Measurements from ENCODE around the gene SCUBE1. TPM values are rescaled to one million over a fixed set of nuclear protein-coding genes. Genes with fewer than 3 reads are reported as not detected.

Gene SCUBE1
- total and polyA plus RNA-seq, 3 experiments from 2014 or later, result 0.07 to 0.33 TPM; not detected in 1

- DNase-seq, result no peak
- H3K4me3 ChIP-seq (ENCODE audit: low read length), result no peak overlapping the region
- H3K27ac Mint-ChIP-seq, result no peak overlapping the region
- POLR2A ChIA-PET, result no interaction called here
- H3K4me1 Mint-ChIP-seq, result peaks cover 4 to 5% (median 5%) of the 10 kb centered on the region in 3 donors
- H3K27ac ChIP-seq (ENCODE audit: low read depth, low read length), result no peak overlapping the region
- no peaks in the 10 kb centered on the region for H3K9me3 ChIP-seq (ENCODE audit: low read length)
- no peaks in the 10 kb centered on the region for H3K27me3 ChIP-seq (ENCODE audit: insufficient read depth, low read length, poor library complexity, severe bottlenecking)
- peaks cover 4% of the 10 kb centered on the region for H3K4me1 ChIP-seq (ENCODE audit: insufficient read depth, low read length)
- peaks cover 1 to 11% of the 10 kb centered on the region in 2 donors for H3K27me3 Mint-ChIP-seq
- H3K36me3 Mint-ChIP-seq, result no peaks in the 10 kb centered on the region
- no peaks in the 10 kb centered on the region for H3K36me3 ChIP-seq (ENCODE audit: insufficient read depth, low read length)
- H3K4me3 Mint-ChIP-seq, result no peak overlapping the region
- CTCF ChIA-PET, result no interaction called here
- no peaks in the 10 kb centered on the region for H3K9me3 Mint-ChIP-seq
Observed at GRCh38 chr22:43235445-43236409, 107.4 kb downstream of the SCUBE1 start.

- Histone ChIP-seq H3K36me3 (ENCODE audit: insufficient read depth, low read length) (no peaks in the 10 kb centered on the region), H3K27ac (ENCODE audit: low read depth, low read length) (no peak overlapping the region), H3K4me1 (ENCODE audit: insufficient read depth, low read length) (peaks cover 4% of the 10 kb centered on the region), H3K27me3 (ENCODE audit: insufficient read depth, low read length, poor library complexity, severe bottlenecking) (no peaks in the 10 kb centered on the region), H3K4me3 (ENCODE audit: low read length) (no peak overlapping the region), H3K9me3 (ENCODE audit: low read length) (no peaks in the 10 kb centered on the region)
- Mint-ChIP-seq H3K27ac (peak overlapping the region in 1 of 8 donors; percentile 9), H3K27me3 (peaks cover 2 to 8% of the 10 kb centered on the region in 2 donors), H3K4me3 (no peak overlapping the region), H3K4me1 (peaks cover 4 to 5% (median 5%) of the 10 kb centered on the region in 3 donors), H3K36me3 (no peaks in the 10 kb centered on the region), H3K9me3 (no peaks in the 10 kb centered on the region)
- CTCF ChIA-PET, result interaction anchor here (6.8 kb wide), 1 partner anchor 112 kb away, joined by 90 read pairs; no protein-coding TSS in a partner anchor
- DNase-seq, result no peak
- POLR2A ChIA-PET, result no interaction called here
Observed at GRCh38 chr22:43234264-43234988, 108.7 kb downstream of the SCUBE1 start.

GRCh38 chr22:43233529-43233928 lies 109.6 kb downstream of the SCUBE1 start:
- Mint-ChIP-seq H3K27ac (no peak overlapping the region), H3K36me3 (no peaks in the 10 kb centered on the region), H3K4me1 (peaks cover 4 to 5% (median 5%) of the 10 kb centered on the region in 3 donors), H3K27me3 (peaks cover 3 to 8% of the 10 kb centered on the region in 2 donors), H3K4me3 (no peak overlapping the region), H3K9me3 (no peaks in the 10 kb centered on the region)
- no peak for DNase-seq
- ChIA-PET CTCF (interaction anchor here (6.8 kb wide), 1 partner anchor 113 kb away, joined by 90 read pairs; no protein-coding TSS in a partner anchor), POLR2A (no interaction called here)
- Histone ChIP-seq H3K27me3 (ENCODE audit: insufficient read depth, low read length, poor library complexity, severe bottlenecking) (no peaks in the 10 kb centered on the region), H3K36me3 (ENCODE audit: insufficient read depth, low read length) (no peaks in the 10 kb centered on the region), H3K4me3 (ENCODE audit: low read length) (no peak overlapping the region), H3K27ac (ENCODE audit: low read depth, low read length) (no peak overlapping the region), H3K4me1 (ENCODE audit: insufficient read depth, low read length) (peaks cover 4% of the 10 kb centered on the region), H3K9me3 (ENCODE audit: low read length) (no peaks in the 10 kb centered on the region)

- ChIA-PET POLR2A (no interaction called here), CTCF (interaction anchor here (1.2 to 6.8 kb wide), 10 partner anchors 18 to 153 kb away, joined by 3 to 90 read pairs (median 4); no protein-coding TSS in a partner anchor)
- Histone ChIP-seq H3K9me3 (ENCODE audit: low read length) (no peaks in the 10 kb centered on the region), H3K27me3 (ENCODE audit: insufficient read depth, low read length, poor library complexity, severe bottlenecking) (no peaks in the 10 kb centered on the region), H3K4me1 (ENCODE audit: insufficient read depth, low read length) (peaks cover 4% of the 10 kb centered on the region), H3K27ac (ENCODE audit: low read depth, low read length) (no peak overlapping the region), H3K4me3 (ENCODE audit: low read length) (no peak overlapping the region), H3K36me3 (ENCODE audit: insufficient read depth, low read length) (no peaks in the 10 kb centered on the region)
- Mint-ChIP-seq H3K4me3 (no peak overlapping the region), H3K36me3 (no peaks in the 10 kb centered on the region), H3K27me3 (peaks cover 3 to 11% of the 10 kb centered on the region in 2 donors), H3K4me1 (peaks cover 4 to 5% (median 5%) of the 10 kb centered on the region in 3 donors), H3K27ac (peak overlapping the region in 1 of 8 donors; percentile 40), H3K9me3 (no peaks in the 10 kb centered on the region)
- no peak for DNase-seq
Observed at GRCh38 chr22:43232445-43232844, 110.7 kb downstream of the SCUBE1 start.

GRCh38 chr22:43231724-43232034 lies 111.5 kb downstream of the SCUBE1 start:
- Mint-ChIP-seq H3K27ac (no peak overlapping the region), H3K36me3 (no peaks in the 10 kb centered on the region), H3K4me3 (no peak overlapping the region), H3K27me3 (peaks cover 3 to 10% of the 10 kb centered on the region in 2 donors), H3K4me1 (peaks cover 4 to 5% (median 5%) of the 10 kb centered on the region in 3 donors), H3K9me3 (no peaks in the 10 kb centered on the region)
- Histone ChIP-seq H3K36me3 (ENCODE audit: insufficient read depth, low read length) (no peaks in the 10 kb centered on the region), H3K27me3 (ENCODE audit: insufficient read depth, low read length, poor library complexity, severe bottlenecking) (no peaks in the 10 kb centered on the region), H3K4me1 (ENCODE audit: insufficient read depth, low read length) (peaks cover 4% of the 10 kb centered on the region), H3K4me3 (ENCODE audit: low read length) (no peak overlapping the region), H3K9me3 (ENCODE audit: low read length) (no peaks in the 10 kb centered on the region), H3K27ac (ENCODE audit: low read depth, low read length) (no peak overlapping the region)
- CTCF ChIA-PET, result interaction anchor here (0.8 to 6.8 kb wide), 14 partner anchors 19 to 154 kb away, joined by 3 to 90 read pairs (median 4); no protein-coding TSS in a partner anchor
- DNase-seq, result no peak
- POLR2A ChIA-PET, result no interaction called here

GRCh38 chr22:43230971-43231723 lies 112.0 kb downstream of the SCUBE1 start:
- Mint-ChIP-seq H3K27me3 (peaks cover 3 to 8% of the 10 kb centered on the region in 2 donors), H3K4me1 (peaks cover 4 to 5% (median 5%) of the 10 kb centered on the region in 3 donors), H3K27ac (no peak overlapping the region), H3K36me3 (no peaks in the 10 kb centered on the region), H3K9me3 (no peaks in the 10 kb centered on the region), H3K4me3 (no peak overlapping the region)
- H3K27ac ChIP-seq (ENCODE audit: low read depth, low read length), result no peak overlapping the region
- no peaks in the 10 kb centered on the region for H3K36me3 ChIP-seq (ENCODE audit: insufficient read depth, low read length)
- no peaks in the 10 kb centered on the region for H3K27me3 ChIP-seq (ENCODE audit: insufficient read depth, low read length, poor library complexity, severe bottlenecking)
- DNase-seq, result peak; percentile 41 to 76 (median 49)
- POLR2A ChIA-PET, result no interaction called here
- CTCF ChIA-PET, result interaction anchor here (0.8 to 6.8 kb wide), 14 partner anchors 20 to 154 kb away, joined by 3 to 90 read pairs (median 4); no protein-coding TSS in a partner anchor
- H3K9me3 ChIP-seq (ENCODE audit: low read length), result no peaks in the 10 kb centered on the region
- no peak overlapping the region for H3K4me3 ChIP-seq (ENCODE audit: low read length)
- H3K4me1 ChIP-seq (ENCODE audit: insufficient read depth, low read length), result peaks cover 4% of the 10 kb centered on the region

- H3K4me1 Mint-ChIP-seq, result peaks cover 5 to 6% (median 5%) of the 10 kb centered on the region in 3 donors
- H3K27ac Mint-ChIP-seq, result no peak overlapping the region
- no peaks in the 10 kb centered on the region for H3K9me3 Mint-ChIP-seq
- Histone ChIP-seq H3K4me3 (ENCODE audit: low read length) (no peak overlapping the region), H3K27ac (ENCODE audit: low read depth, low read length) (no peak overlapping the region), H3K9me3 (ENCODE audit: low read length) (no peaks in the 10 kb centered on the region), H3K4me1 (ENCODE audit: insufficient read depth, low read length) (peaks cover 4% of the 10 kb centered on the region), H3K27me3 (ENCODE audit: insufficient read depth, low read length, poor library complexity, severe bottlenecking) (no peaks in the 10 kb centered on the region), H3K36me3 (ENCODE audit: insufficient read depth, low read length) (no peaks in the 10 kb centered on the region)
- no peak overlapping the region for H3K4me3 Mint-ChIP-seq
- H3K27me3 Mint-ChIP-seq, result peaks cover 3 to 11% of the 10 kb centered on the region in 2 donors
- DNase-seq, result no peak
- H3K36me3 Mint-ChIP-seq, result no peaks in the 10 kb centered on the region
- POLR2A ChIA-PET, result no interaction called here
- CTCF ChIA-PET, result interaction anchor here (0.6 to 6.8 kb wide), 5 partner anchors 115 to 155 kb away, joined by 3 to 90 read pairs (median 11); no protein-coding TSS in a partner anchor
Observed at GRCh38 chr22:43230571-43230970, 112.6 kb downstream of the SCUBE1 start.

All from CD8-positive, alpha-beta memory T cell (primary cell).